B cell (primary cell): Measurements from ENCODE around the gene SNCA. TPM values are rescaled to one million over a fixed set of nuclear protein-coding genes. Genes with fewer than 3 reads are reported as not detected.

ENCODE experiments used
- ATAC-seq: fragments of 200-7000 bp; cut with Tn5 transposase; one replicate; pipeline ENCODE4 v1.10.0; 2021; ENCODE audit warnings: low read depth, mild to moderate bottlenecking, moderate number of reproducible peaks, moderate library complexity
- CTCF ChIA-PET: fragments of 350-600 bp; sonication (Branson Sonifier 250); formaldehyde crosslinking; loops from one replicate; lab custom pipeline; 2021; ENCODE audit warnings: antibody characterized with exemption, inconsistent platforms; lab: Charles Lee
- POLR2A ChIA-PET: fragments of 350-600 bp; sonication (Branson Sonifier 250); formaldehyde crosslinking; loops from one replicate; lab custom pipeline; 2021; ENCODE audit warnings: antibody characterized with exemption; lab: Charles Lee
- DNase-seq: peaks from one replicate; pipeline ENCODE4 v3.0.0; 2013
- H2AFZ ChIP-seq: 2 replicates; pipeline ENCODE4 v1.6.1; 2012; ENCODE audit warnings: mild to moderate bottlenecking, low read depth, low read length; ENCODE audit not compliant: insufficient read depth, poor library complexity, severe bottlenecking
- H3K27ac ChIP-seq, 2 donors: 1 replicate in 1 of 2; 2 replicates in 1 of 2; pipeline ENCODE4 v1.5.1; 2012 to 2013; ENCODE audit warnings: low read length in 2 of 2, mild to moderate bottlenecking in 2 of 2, moderate library complexity in 1 of 2
- H3K27me3 ChIP-seq, 4 experiments: fragments of 200-600 bp in 1 of 4; sonication (generic) in 1 of 4; replicated peaks in 1 of 4; 1 replicate in 2 of 4; 2 replicates in 2 of 4; pipeline versions ENCODE4 v1.6.1 to v1.7.0; 2013 to 2016; ENCODE audit warnings: low read length in 3 of 4, mild to moderate bottlenecking in 2 of 4, mixed read lengths in 1 of 4, moderate library complexity in 1 of 4; ENCODE audit not compliant: insufficient read depth in 4 of 4, control insufficient read depth in 3 of 4; ENCODE audit errors: control extremely low read depth in 1 of 4
- H3K36me3 ChIP-seq, 2 experiments: replicated peaks in 1 of 2; 1 replicate in 1 of 2; 2 replicates in 1 of 2; pipeline versions ENCODE4 v1.6.1 to v1.7.1; 2013; ENCODE audit warnings: low read length in 1 of 2; ENCODE audit not compliant: insufficient read depth in 2 of 2, control insufficient read depth in 1 of 2; ENCODE audit errors: control extremely low read depth in 1 of 2, extremely low read depth in 1 of 2
- H3K4me1 ChIP-seq, 2 donors: fragments of 200-600 bp in 1 of 2; sonication (generic) in 1 of 2; 1 replicate in 1 of 2; 2 replicates in 1 of 2; pipeline versions ENCODE4 v1.5.1 to v1.6.1; 2013 to 2017; ENCODE audit warnings: low read length in 2 of 2; ENCODE audit not compliant: control insufficient read depth in 2 of 2, insufficient read depth in 2 of 2
- H3K4me2 ChIP-seq: replicated peaks from 2 replicates; pipeline ENCODE3; 2012; ENCODE audit warnings: mild to moderate bottlenecking, low read depth, low read length; ENCODE audit not compliant: poor library complexity, severe bottlenecking
- H3K4me3 ChIP-seq, 5 experiments: fragments of 200-600 bp in 1 of 5; sonication (generic) in 1 of 5; 1 replicate in 3 of 5; 2 replicates in 2 of 5; pipeline versions ENCODE4 v1.5.1 to v1.7.0; 2011 to 2016; ENCODE audit warnings: low read length in 4 of 5, mild to moderate bottlenecking in 4 of 5, low read depth in 2 of 5, control low read depth in 1 of 5, moderate library complexity in 1 of 5; ENCODE audit not compliant: insufficient read depth in 1 of 5; ENCODE audit errors: control extremely low read depth in 1 of 5, extremely low read depth in 1 of 5
- H3K79me2 ChIP-seq: fragments of 200-600 bp; sonication (generic); one replicate; pipeline ENCODE4 v1.6.0; 2016; ENCODE audit warnings: low read length; ENCODE audit not compliant: control insufficient read depth, insufficient read depth
- H3K9ac ChIP-seq: fragments of 200-600 bp; sonication (generic); 2 replicates; pipeline ENCODE4 v1.6.1; 2017; ENCODE audit warnings: mild to moderate bottlenecking, low read length, moderate library complexity
- H3K9me3 ChIP-seq, 3 donors: one replicate each; pipeline versions ENCODE4 v1.6.1 to v1.7.1; 2013; ENCODE audit warnings: low read length in 2 of 3; ENCODE audit not compliant: control insufficient read depth in 2 of 3, insufficient read depth in 1 of 3; ENCODE audit errors: control extremely low read depth in 1 of 3
- H4K20me1 ChIP-seq: 2 replicates; pipeline ENCODE4 v1.6.0; 2012; ENCODE audit warnings: mild to moderate bottlenecking, low read length; ENCODE audit not compliant: insufficient read depth, control insufficient read depth, poor library complexity, severe bottlenecking
- H3K27ac Mint-ChIP-seq: one replicate; pipeline ENCODE4 v1.8.0; 2021; ENCODE audit warnings: mixed read lengths
- H3K27me3 Mint-ChIP-seq: one replicate; pipeline ENCODE4 v1.8.0; 2021; ENCODE audit warnings: mixed read lengths
- H3K4me1 Mint-ChIP-seq: one replicate; pipeline ENCODE4 v1.8.0; 2021; ENCODE audit warnings: mixed read lengths
- H3K4me3 Mint-ChIP-seq: one replicate; pipeline ENCODE4 v1.8.0; 2021; ENCODE audit warnings: mixed read lengths
- H3K9me3 Mint-ChIP-seq: one replicate; pipeline ENCODE4 v1.8.0; 2022; ENCODE audit warnings: mixed read lengths; ENCODE audit not compliant: insufficient read depth
- EZH2 ChIP-seq: IDR thresholded peaks from 2 replicates; pipeline ENCODE4 v1.6.1; 2012; ENCODE audit warnings: borderline replicate concordance, low read depth, mild to moderate bottlenecking, moderate library complexity, low read length; ENCODE audit not compliant: insufficient read depth, poor library complexity, severe bottlenecking
- WGBS: methylation state at CpG from one replicate; pipeline ENCODE4 v1.1.5; 2013; ENCODE audit warnings: missing lambda C conversion rate; ENCODE audit not compliant: insufficient coverage; 5-methylcytosine and 5-hydroxymethylcytosine counted together
- intact Hi-C: fragments of 100-400 bp; cut with micrococcal nuclease; formaldehyde crosslinking; loops from one replicate; pipeline ENCODE4 v1.10.0; 2022
- polyA plus RNA-seq: library from polyadenylated mRNA; depleted of rRNA; stranded (reverse); fragments of >200 nt; gene quantifications from 2 replicates; pipeline ENCODE4 v1.2.3, GENCODE V29; 2012
- total RNA-seq, 2 donors: library from RNA; stranded (reverse); fragments of 120-200 nt in 1 of 2; gene quantifications; 1 replicate in 1 of 2; 2 replicates in 1 of 2; pipeline versions ENCODE4 v1.2.3 to v1.2.4, GENCODE V29; 2013 to 2022
- TF ChIP-seq, protein P1 (sequence below): fragments of 200-600 bp; IDR thresholded peaks from one replicate; pipeline ENCODE4 v1.8.0; 2022; ENCODE audit warnings: antibody characterized with exemption, mild to moderate bottlenecking

The SNCA gene
- total and polyA plus RNA-seq, 2 donors (not counting 1 experiment from before 2014, with no cell fraction given) = 0.48 to 1.3 TPM

DNA sequence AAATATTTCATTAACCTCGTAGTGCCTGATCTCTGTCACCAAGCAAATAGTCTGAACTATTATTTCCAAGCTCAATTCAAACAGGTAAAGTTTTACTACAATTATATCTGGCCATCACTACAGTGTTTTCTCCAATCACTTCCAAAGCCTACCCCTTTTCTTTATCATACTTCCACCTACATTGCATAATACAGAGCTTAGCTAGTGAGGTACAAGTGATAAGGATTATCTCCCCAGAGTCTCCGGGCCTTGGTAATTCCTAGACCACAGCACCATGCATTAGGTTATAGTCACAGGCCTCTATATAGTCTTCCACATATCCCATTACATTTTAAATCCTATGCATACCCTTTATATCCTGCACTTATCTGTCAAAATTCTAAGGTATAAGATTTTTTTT is 154.2 kb downstream of the SNCA start:
- Histone ChIP-seq H3K27ac (no peak overlapping the region), H3K9ac (no peak overlapping the region), H4K20me1 (no peaks in the 10 kb centered on the region), H3K4me3 (no peak overlapping the region), H3K79me2 (no peaks in the 10 kb centered on the region), H3K4me1 (no peaks in the 10 kb centered on the region), H3K9me3 (no peaks in the 10 kb centered on the region), H3K4me2 (no peak overlapping the region), H2AFZ (no peak overlapping the region), H3K27me3 (no peaks in the 10 kb centered on the region), H3K36me3 (no peaks in the 10 kb centered on the region)
- TF ChIP-seq EZH2 = no peak
- TF ChIP-seq, protein P1, sequence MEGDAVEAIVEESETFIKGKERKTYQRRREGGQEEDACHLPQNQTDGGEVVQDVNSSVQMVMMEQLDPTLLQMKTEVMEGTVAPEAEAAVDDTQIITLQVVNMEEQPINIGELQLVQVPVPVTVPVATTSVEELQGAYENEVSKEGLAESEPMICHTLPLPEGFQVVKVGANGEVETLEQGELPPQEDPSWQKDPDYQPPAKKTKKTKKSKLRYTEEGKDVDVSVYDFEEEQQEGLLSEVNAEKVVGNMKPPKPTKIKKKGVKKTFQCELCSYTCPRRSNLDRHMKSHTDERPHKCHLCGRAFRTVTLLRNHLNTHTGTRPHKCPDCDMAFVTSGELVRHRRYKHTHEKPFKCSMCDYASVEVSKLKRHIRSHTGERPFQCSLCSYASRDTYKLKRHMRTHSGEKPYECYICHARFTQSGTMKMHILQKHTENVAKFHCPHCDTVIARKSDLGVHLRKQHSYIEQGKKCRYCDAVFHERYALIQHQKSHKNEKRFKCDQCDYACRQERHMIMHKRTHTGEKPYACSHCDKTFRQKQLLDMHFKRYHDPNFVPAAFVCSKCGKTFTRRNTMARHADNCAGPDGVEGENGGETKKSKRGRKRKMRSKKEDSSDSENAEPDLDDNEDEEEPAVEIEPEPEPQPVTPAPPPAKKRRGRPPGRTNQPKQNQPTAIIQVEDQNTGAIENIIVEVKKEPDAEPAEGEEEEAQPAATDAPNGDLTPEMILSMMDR = no peak
- POLR2A ChIA-PET = no interaction called here
- no peaks in the 10 kb centered on the region for H3K9me3 Mint-ChIP-seq
- no peak overlapping the region for H3K27ac Mint-ChIP-seq
- no peak overlapping the region for H3K4me3 Mint-ChIP-seq
- H3K27me3 Mint-ChIP-seq = no peaks in the 10 kb centered on the region
- CTCF ChIA-PET = no interaction called here
- intact Hi-C loops = no loop called here
- WGBS = 0% methylated on average over 1 of the region's 2 CpGs
- DNase-seq (no peak), ATAC-seq (no peak)
- peaks cover 5% of the 10 kb centered on the region for H3K4me1 Mint-ChIP-seq

- no peaks in the 10 kb centered on the region for H3K27me3 Mint-ChIP-seq
- ChIA-PET POLR2A (no interaction called here), CTCF (no interaction called here)
- Histone ChIP-seq H3K9ac (no peak overlapping the region), H3K4me3 (no peak overlapping the region), H2AFZ (no peak overlapping the region), H3K36me3 (no peaks in the 10 kb centered on the region), H3K27ac (no peak overlapping the region), H3K4me1 (no peaks in the 10 kb centered on the region), H3K79me2 (no peaks in the 10 kb centered on the region), H3K4me2 (no peak overlapping the region), H4K20me1 (no peaks in the 10 kb centered on the region), H3K27me3 (no peaks in the 10 kb centered on the region), H3K9me3 (no peaks in the 10 kb centered on the region)
- no CpG with 5 or more reads among the region's 1 CpG for WGBS
- no peak overlapping the region for H3K4me3 Mint-ChIP-seq
- H3K4me1 Mint-ChIP-seq = peaks cover 5% of the 10 kb centered on the region
- TF ChIP-seq, protein P1 = no peak
- DNase-seq (no peak), ATAC-seq (no peak)
- intact Hi-C loops = no loop called here
- no peaks in the 10 kb centered on the region for H3K9me3 Mint-ChIP-seq
- no peak overlapping the region for H3K27ac Mint-ChIP-seq
Observed at GRCh38 chr4:89681671-89682070, 155.3 kb downstream of the SNCA start.
